ENCODE results near the gene WIPF2. TPM values are rescaled to one million over a fixed set of nuclear protein-coding genes. Genes with fewer than 3 reads are reported as not detected.

The WIPF2 gene
- total and polyA plus RNA-seq, 5 experiments from 2014 or later: 6.4 to 32.7 (median 7.5) TPM

DNA sequence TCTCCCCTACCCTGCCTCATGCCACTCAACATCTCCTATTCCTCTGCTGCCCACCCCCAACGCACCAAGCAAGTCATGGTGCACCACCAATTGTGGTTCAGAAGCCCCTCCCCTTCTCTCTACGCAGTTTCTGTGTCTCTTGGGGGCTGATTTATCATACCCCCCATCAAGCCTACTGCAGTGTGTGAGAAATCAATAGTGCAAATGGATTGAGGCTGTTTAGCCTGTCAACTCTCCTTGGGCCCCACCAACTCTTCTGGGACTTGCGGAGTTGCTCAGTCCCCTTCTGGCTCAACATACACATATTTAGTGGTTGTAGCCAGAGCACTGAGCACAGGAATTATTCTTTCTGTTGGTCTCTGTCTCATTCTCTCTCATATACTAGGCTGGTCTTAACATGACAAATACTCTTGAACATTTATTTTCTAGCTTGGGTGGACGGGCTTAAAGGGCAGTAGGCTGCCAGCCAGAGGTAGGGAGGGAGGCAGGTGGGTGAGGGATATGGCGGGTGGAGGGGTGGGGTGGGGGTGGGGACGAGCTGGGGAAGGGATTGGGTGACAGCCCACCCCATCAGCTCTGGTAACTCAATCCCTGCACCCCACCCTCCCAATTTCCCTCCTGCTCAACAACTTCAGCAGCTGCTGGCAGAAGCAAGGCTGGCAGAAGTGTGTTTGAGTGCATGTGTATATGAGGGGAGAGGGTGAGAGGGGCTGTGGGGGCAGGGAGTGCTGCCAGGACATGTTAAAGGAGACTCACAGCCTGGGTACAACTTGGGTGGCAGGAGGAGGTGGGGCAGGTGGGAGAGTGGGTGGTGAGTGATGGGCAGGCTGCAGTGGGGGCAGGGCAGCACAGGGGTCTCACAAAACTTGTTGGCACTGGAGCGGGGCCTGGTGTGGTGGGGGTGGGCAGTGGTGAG is 94.8 kb downstream of the WIPF2 start:
- POLR2A ChIA-PET: interaction anchor here (0.6 to 28.1 kb wide), 4 partner anchors 12 to 41 kb away, joined by 4 to 458 read pairs (median 41); no protein-coding TSS in a partner anchor
- Mint-ChIP-seq H3K36me3 (no peaks in the 10 kb centered on the region), H3K4me3 (peak overlapping the region in 4 of 10 donors; percentile 11 to 75 (median 16)), H3K4me1 (peaks cover 13 to 43% (median 37%) of the 10 kb centered on the region in 4 donors), H3K27ac (peak overlapping the region in 9 of 10 donors; percentile 28 to 90 (median 44)), H3K27me3 (no peaks in the 10 kb centered on the region), H3K9me3 (no peaks in the 10 kb centered on the region)
- ATAC-seq: no peak
- peak in 1 of 10 donors; percentile 52 for DNase-seq

DNA sequence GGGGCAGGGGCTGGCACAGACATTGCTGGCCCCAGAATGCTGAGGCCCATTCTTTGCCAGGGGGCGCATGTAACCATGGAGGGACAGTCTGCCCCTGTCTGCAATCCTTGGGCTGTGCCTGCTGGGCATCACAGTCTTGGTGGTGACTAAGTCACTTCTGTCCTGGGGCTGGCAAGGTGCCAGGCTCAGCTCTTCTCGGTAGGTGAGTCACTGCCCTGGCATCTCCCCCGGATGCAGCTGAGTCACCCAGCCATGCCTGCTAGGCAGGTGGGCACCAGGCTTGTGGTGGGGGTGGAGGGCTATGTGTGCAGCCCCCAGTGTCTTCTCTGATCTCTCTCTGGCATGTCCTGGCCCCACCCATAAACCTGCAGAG is 95.5 kb downstream of the WIPF2 start:
- Mint-ChIP-seq H3K36me3 (no peaks in the 10 kb centered on the region), H3K27ac (peak overlapping the region in 6 of 10 donors; percentile 27 to 90 (median 55)), H3K27me3 (no peaks in the 10 kb centered on the region), H3K9me3 (no peaks in the 10 kb centered on the region), H3K4me3 (peak overlapping the region in 4 of 10 donors; percentile 12 to 75 (median 31)), H3K4me1 (peaks cover 20 to 46% (median 43%) of the 10 kb centered on the region in 4 donors)
- peak in 8 of 10 donors; percentile 42 to 94 (median 64) for DNase-seq
- peak in 1 of 2 donors; percentile 29 for ATAC-seq
- POLR2A ChIA-PET: interaction anchor here (1.0 to 28.1 kb wide), 4 partner anchors 2 to 40 kb away, joined by 3 to 458 read pairs (median 231); partner anchors contain the start of gene RARA

DNA sequence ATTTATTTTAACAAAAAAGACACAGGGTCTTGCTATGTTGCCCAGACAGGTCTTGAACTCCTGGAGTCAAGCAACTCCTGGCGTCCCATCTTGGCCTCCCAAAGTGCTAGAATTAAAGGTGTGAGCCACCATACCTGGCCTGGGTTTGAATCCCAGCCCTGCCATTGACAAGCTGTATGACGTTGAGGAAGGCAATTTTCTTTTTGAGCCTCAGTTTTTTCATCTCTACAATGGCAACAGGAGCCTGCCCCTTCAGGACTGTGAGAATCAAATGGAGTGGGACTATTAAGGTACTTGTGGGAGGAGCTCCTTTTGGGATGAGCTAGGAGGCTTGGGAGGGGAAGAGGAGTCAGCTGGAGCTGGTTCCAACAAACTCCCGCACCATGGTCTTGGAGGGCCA is 96.1 kb downstream of the WIPF2 start:
- Mint-ChIP-seq H3K27ac (peak overlapping the region in 3 of 10 donors; percentile 30 to 57 (median 44)), H3K4me3 (peak overlapping the region in 3 of 10 donors; percentile 12 to 26 (median 22)), H3K27me3 (no peaks in the 10 kb centered on the region), H3K9me3 (no peaks in the 10 kb centered on the region), H3K36me3 (no peaks in the 10 kb centered on the region), H3K4me1 (peaks cover 26 to 53% (median 49%) of the 10 kb centered on the region in 4 donors)
- ATAC-seq: no peak
- DNase-seq: peak in 1 of 10 donors; percentile 26
- POLR2A ChIA-PET: interaction anchor here (1.0 to 28.1 kb wide), 5 partner anchors 3 to 39 kb away, joined by 3 to 458 read pairs (median 4); partner anchors contain the start of gene RARA

DNA sequence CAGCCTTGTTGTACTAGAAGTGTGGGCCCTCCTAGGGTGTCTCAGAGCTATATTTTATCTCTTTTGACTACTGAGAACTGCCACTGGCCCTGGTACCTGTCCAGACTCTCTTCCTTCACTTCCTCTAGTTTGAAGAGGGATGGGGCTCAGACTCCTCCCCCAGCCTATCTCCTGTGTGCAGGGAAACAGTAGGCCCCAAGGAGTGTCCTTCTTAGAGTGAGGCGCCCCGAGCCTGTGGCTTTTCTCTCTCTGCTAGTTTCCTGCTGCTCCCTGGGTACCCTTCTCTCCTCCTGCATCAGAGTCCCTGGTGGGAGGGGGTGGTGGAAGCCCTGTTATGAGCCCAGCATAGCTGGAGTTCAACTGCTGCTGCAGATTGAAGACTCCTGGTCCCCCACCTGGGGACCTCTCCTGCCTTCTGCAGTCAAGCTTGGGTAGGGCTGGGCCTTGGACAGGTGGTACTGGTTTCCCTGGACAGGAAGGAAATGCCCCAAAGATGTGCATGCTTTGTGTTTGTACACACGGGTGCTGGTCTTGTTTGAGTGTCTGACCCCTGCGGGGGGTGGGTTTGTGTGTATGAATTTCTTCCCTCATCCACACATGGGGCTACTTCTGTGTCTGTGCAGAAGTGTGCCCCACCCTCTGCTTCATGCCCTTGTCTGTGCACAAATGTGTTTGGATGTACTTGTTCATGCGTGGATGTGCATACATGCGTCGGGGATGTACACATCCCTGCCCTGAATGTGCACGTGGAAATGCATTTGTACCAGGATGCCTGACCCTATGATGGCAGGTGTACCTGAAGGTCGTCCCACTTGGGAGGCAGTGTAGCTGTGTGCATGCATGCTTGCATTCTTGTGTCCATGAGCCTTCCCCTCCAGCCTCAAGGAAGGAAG is 96.8 kb downstream of the WIPF2 start:
- ATAC-seq: no peak
- H3K27me3 Mint-ChIP-seq: no peaks in the 10 kb centered on the region
- POLR2A ChIA-PET: interaction anchor here (0.6 to 28.1 kb wide), 10 partner anchors 3 to 189 kb away, joined by 3 to 458 read pairs (median 4); partner anchors contain the start of gene RARA
- no peaks in the 10 kb centered on the region for H3K9me3 Mint-ChIP-seq
- DNase-seq: peak in 1 of 10 donors; percentile 50
- peak overlapping the region; percentile 4 to 54 (median 38) for H3K4me3 Mint-ChIP-seq
- peaks cover 33 to 58% (median 55%) of the 10 kb centered on the region in 4 donors for H3K4me1 Mint-ChIP-seq
- no peaks in the 10 kb centered on the region for H3K36me3 Mint-ChIP-seq
- H3K27ac Mint-ChIP-seq: peak overlapping the region in 8 of 10 donors; percentile 30 to 78 (median 50)

DNA sequence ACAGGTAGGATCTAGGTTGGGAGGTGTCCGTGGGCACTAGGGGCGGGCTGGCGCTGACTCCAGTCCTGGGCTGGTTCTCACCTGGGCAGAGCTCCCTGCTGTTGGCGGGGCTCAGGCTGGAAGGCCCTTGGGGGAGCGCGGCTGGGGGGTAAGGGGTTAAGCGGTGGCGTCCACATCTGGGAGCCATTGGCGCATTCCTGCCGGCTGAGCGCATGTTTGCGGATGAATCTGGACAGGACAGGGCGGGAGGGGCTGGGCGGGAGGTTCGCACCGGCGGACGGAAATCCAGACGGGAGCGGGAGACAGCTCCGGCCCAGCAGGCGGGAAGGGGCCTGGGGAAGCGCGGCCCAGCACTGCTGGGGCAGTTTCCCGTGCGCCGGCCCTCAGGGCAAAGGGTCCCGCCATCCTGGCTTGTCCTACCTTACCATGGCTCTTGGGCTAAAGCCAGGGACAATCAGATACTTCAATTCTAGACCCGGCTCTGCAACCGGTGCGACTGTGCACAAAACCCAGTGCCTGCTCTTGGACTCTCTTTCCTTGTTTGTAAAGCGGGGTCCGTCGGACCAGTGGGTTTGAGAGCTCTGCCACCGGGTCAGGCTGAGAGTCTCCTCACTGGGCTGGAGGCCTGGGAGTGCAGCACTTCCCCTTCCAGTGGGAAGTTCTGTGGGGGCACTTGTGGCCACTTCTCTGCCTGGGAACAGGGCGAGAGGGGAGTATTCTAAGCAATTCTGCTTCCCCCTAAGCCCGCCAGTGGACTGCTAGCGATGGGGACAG is 97.7 kb downstream of the WIPF2 start:
- peak overlapping the region in 8 of 10 donors; percentile 37 to 100 (median 99) for H3K27ac Mint-ChIP-seq
- no peaks in the 10 kb centered on the region for H3K9me3 Mint-ChIP-seq
- POLR2A ChIA-PET: interaction anchor here (0.6 to 28.1 kb wide), 13 partner anchors 4 to 856 kb away, joined by 3 to 458 read pairs (median 4); partner anchors contain the start of genes CDK12, RARA and TOP2A
- no peaks in the 10 kb centered on the region for H3K27me3 Mint-ChIP-seq
- peaks cover 42 to 66% (median 58%) of the 10 kb centered on the region in 4 donors for H3K4me1 Mint-ChIP-seq
- H3K36me3 Mint-ChIP-seq: no peaks in the 10 kb centered on the region
- ATAC-seq (no peak), DNase-seq (peak in 1 of 10 donors; percentile 52)
- H3K4me3 Mint-ChIP-seq: peak overlapping the region; percentile 6 to 97 (median 96)

DNA sequence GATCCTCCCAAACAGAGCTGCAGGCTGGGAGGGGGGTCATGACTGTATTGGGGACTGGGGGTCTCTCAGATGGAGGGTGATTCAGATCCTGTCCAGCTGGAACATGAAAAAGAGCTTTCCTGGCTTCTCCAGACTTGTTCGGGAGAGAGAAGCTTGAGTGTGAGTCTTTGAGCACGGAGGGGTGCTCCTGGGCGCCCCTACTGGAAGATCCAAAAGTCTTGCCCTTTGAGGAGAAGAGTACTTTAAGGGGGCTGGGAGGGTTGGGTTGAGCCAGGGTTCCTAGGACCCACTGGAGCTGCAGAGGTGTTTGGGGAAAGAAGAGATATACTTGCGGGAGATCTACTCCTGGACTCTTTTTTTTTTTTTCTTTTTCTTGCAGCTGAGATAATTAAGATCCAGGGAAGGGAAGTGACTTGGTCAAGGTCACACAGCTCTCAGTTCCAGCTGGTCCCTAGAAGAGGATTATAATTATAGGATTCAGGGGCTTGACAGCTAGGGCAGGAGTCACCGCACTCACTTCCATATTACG is 98.3 kb downstream of the WIPF2 start:
- Mint-ChIP-seq H3K4me1 (peaks cover 48 to 73% (median 59%) of the 10 kb centered on the region in 4 donors), H3K4me3 (peak overlapping the region; percentile 83 to 97 (median 96)), H3K9me3 (no peaks in the 10 kb centered on the region), H3K27ac (peak overlapping the region; percentile 94 to 100 (median 99)), H3K27me3 (peaks cover 0 to under 1% (median 0%) of the 10 kb centered on the region in 5 donors), H3K36me3 (no peaks in the 10 kb centered on the region)
- DNase-seq (peak in 3 of 10 donors; percentile 37 to 64 (median 38)), ATAC-seq (no peak)
- POLR2A ChIA-PET: interaction anchor here (0.5 to 28.1 kb wide), 10 partner anchors 5 to 856 kb away, joined by 3 to 458 read pairs (median 4); partner anchors contain the start of genes CDK12, RARA and TOP2A

DNA sequence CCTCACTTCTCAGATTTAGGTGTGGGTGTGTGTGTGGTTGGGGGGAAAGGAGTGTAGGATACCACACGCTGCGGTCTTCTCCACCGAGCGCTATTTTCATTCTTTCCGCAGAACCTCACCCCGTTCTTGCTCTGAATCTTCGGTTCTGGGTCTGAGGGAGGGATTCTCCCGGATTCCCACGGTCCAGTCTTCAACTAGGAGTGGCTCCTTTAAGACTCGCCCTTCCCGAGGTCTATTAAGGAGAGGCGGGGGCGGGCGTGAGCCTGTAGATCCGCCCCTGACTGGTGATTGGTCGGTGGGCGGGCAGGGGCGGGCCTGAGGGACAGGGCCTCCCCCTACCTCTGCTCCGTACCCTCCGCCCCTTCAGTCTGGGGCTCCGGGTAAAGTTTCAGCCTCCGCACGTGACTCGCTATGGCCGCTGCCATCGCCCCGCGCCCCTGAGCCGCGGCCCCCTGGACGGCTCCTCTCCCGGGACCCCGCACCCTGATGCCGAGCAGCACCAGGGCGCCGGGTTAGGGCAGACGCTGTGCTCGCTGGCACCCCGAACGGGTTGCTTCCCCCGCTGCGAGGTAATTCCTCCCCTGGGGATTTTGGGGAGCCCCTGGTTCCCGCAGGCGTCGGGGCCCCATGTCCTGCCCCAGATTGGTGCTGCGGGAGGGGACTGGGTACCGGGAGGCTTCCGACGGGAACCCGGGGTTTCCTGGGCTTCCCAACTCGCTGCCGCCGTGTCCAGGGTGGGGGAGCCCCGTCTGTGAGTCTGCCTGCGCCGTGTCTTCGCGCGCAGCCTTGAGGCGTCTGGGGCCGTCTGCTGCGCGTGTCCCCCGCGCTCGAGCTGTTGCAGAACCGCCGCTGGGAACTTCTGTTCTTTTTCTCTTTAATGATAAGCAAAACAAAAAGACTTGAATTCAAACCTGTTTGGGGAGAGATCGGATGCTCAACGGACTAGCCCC is 99.1 kb downstream of the WIPF2 start:
- ATAC-seq (peak; percentile 53 to 64), DNase-seq (peak; percentile 85 to 94 (median 89))
- H3K36me3 Mint-ChIP-seq: peaks cover 0 to 2% (median 0%) of the 10 kb centered on the region in 3 donors
- peak overlapping the region; percentile 83 to 97 (median 96) for H3K4me3 Mint-ChIP-seq
- peaks cover 0 to 6% (median 0%) of the 10 kb centered on the region in 5 donors for H3K27me3 Mint-ChIP-seq
- H3K9me3 Mint-ChIP-seq: peaks cover 0 to 5% (median 0%) of the 10 kb centered on the region in 9 donors
- POLR2A ChIA-PET: interaction anchor here (0.5 to 28.1 kb wide), 18 partner anchors 6 to 285 kb away, joined by 3 to 458 read pairs (median 6); partner anchors contain the start of genes RARA and TOP2A
- peak overlapping the region; percentile 98 to 100 (median 100) for H3K27ac Mint-ChIP-seq
- peaks cover 52 to 79% (median 65%) of the 10 kb centered on the region in 4 donors for H3K4me1 Mint-ChIP-seq

DNA sequence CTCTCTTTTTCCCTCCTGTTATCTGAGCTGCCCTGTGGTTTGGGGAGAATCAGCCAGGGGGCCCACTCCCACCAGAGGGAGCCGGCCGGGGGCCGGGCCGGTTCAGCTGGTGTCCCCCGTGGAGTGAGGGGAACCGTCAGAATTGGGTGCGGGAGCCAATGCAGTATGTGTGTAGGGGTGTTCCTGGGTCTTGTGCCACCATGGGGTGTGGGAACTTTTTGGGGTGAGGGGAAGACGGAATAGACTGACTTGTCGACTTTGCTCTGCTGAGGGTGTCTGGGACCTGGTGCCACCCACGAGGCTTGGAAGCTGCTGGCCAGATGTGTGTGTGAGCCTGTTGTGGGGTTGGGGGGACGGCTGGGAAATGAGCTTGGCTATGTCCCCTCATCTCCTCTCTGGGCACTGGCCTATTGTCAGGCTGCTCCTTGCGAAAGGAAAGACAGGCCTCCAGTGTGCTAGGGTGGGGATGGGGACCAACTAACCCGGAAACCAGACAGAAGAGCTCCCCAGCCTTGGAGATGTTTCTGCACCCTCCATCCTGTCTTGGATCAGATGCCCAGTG is 99.8 kb downstream of the WIPF2 start:
- POLR2A ChIA-PET: interaction anchor here (0.6 to 28.1 kb wide), 14 partner anchors 6 to 285 kb away, joined by 3 to 458 read pairs (median 8); partner anchors contain the start of genes CCR7 and RARA
- peak overlapping the region; percentile 98 to 100 (median 100) for H3K27ac Mint-ChIP-seq
- DNase-seq: peak in 3 of 10 donors; percentile 16 to 64 (median 52)
- H3K27me3 Mint-ChIP-seq: peaks cover 0 to 6% (median 0%) of the 10 kb centered on the region in 5 donors
- no peak for ATAC-seq
- H3K4me3 Mint-ChIP-seq: peak overlapping the region; percentile 83 to 97 (median 96)
- peaks cover 0 to 5% (median 0%) of the 10 kb centered on the region in 9 donors for H3K9me3 Mint-ChIP-seq
- peaks cover 53 to 86% (median 73%) of the 10 kb centered on the region in 4 donors for H3K4me1 Mint-ChIP-seq
- H3K36me3 Mint-ChIP-seq: peaks cover 0 to 2% (median 0%) of the 10 kb centered on the region in 3 donors

DNA sequence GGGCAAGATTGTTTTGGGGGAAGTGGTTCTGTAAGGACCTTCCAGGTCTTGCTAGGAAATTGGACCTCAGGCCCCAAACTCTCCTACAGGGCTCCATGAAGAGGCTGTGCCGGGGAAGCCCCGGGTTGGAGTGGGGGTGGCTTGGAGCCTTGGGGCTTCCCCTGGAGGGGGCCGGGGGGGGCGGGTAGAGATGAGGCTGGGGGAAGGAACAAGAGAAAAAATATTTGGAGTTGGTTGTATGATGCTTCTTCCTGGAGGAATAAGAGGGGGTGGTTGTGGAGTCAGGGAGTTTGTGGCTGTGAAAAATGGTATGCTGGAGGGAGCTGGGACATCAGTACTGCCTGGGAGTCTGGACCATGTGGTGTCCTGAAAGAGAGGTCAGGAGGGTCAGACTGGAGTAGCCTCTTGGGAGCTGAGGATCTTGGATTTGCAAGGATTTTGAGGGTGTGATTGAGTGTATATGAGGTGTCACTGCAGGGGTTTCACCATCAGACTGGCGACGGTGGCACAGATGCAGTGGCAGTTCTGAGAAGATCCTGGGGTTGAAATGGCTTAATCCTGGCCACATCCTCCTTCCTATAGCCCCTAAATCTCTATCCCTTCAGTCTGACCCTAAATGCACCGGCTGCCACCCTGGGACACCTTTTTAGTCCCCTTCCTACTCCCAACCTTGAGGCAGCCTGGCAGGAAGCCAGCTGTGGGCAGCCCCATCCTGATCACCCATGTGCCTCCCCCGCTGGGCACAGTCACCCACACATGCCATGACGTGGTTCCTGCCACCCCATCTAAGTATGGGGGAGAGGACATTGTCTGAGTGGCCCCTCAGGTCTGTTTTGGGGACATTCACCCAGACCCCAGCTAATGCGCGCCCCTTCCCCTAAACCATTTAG is 100.8 kb downstream of the WIPF2 start:
- peak overlapping the region; percentile 98 to 100 (median 100) for H3K27ac Mint-ChIP-seq
- POLR2A ChIA-PET: interaction anchor here (0.6 to 28.1 kb wide), 13 partner anchors 6 to 294 kb away, joined by 3 to 458 read pairs (median 8); partner anchors contain the start of genes CCR7 and RARA
- peaks cover 0 to 6% (median 0%) of the 10 kb centered on the region in 5 donors for H3K27me3 Mint-ChIP-seq
- ATAC-seq (peak in 1 of 2 donors; percentile 8), DNase-seq (peak; percentile 72 to 92 (median 78))
- peaks cover 0 to 5% (median 0%) of the 10 kb centered on the region in 9 donors for H3K9me3 Mint-ChIP-seq
- H3K4me1 Mint-ChIP-seq: peaks cover 50 to 88% (median 78%) of the 10 kb centered on the region in 4 donors
- peaks cover 0 to 2% (median 0%) of the 10 kb centered on the region in 3 donors for H3K36me3 Mint-ChIP-seq
- H3K4me3 Mint-ChIP-seq: peak overlapping the region; percentile 83 to 97 (median 96)

Data from naive thymus-derived CD8-positive, alpha-beta T cell (primary cell).